ENCODE results near the gene ZNF416. TPM values are rescaled to one million over a fixed set of nuclear protein-coding genes. Genes with fewer than 3 reads are reported as not detected.

The ZNF416 gene
- total RNA-seq, 1 donor from 2014 or later: 5.0 TPM

DNA sequence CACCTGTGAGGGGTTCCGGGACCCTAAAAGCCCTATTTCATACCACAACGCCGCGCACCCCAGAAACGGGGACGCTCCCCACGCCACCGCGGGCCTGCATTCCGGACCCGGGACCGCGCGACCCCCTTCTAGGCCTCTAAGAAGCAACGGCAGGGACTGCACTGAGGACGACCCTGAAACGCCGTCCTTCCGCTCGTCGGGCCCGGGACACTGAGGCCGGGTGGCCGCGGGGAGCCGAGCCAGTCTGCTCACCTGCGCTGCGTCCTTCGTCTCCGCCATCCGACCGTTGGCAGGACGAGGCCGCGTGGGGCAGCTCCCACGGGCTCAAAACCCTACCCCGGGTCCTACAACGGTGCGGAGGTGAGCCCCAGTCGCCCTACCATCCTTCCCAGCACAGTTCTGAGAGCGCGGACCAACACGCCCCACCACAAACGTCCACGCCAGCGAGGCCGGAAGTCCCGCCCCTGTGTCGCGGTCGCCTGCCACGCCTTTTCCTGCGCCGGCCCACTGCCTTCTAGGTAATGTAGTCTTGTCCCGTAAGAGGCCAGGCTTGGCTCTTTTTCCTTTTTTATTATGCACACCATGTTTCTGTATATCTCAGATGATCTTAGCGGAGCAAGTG lies 19.2 kb downstream of the ZNF416 start, which contains the start of gene ZNF550:
ZNF550 (minus strand) TSS at position 460 of the 622 bp plus-strand sequence; CDS start at position 279, 181 bp downstream.
- intact Hi-C loops (cut with micrococcal nuclease): loop anchor here (1.0 to 5.0 kb wide), 5 partner anchors 19 to 1167 kb away; partner anchors contain the start of genes ZNF17, ZNF416, ZNF419 and ZNF549

DNA sequence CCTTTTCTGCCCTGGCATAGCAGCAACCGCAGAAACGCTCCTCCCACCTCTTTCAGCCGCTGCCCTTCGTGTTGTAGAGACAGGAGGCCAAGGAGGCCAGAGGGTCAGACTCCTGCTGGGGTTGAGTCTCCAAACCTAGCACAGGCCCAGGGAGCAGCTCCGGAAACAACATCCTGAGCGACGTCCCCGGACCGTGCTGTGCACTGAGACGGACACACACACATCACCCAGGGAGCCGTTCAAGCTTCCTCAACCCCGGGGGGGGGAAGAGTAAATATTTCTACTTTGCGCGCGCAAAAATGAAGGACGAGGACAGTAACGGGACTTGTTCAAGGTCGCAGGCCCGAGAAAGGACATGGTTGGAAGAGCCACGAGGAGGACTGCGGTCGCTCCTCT lies 19.7 kb downstream of the ZNF416 start:
- intact Hi-C loops (cut with micrococcal nuclease): loop anchor here (1.0 to 5.0 kb wide), 5 partner anchors 19 to 1167 kb away; partner anchors contain the start of genes ZNF17, ZNF416, ZNF419 and ZNF549

DNA sequence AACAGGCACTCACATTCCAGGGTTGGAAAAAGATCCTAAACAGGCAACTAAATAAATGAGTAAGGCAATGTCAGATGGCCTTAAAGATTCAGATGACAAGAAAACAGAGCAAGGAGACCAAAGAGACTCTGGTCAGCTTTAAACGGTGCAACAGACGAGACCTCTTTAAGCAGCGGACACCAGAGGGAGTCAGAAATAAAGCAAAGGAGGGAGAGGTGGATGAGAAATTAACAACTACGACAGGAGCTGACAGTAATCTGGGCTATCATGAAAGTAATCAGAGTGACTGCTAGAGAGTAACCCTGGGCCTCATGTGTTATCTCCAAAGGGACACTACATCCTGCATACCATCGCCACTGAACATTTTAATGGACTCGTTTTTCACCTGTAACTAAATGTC lies 20.2 kb downstream of the ZNF416 start:
- intact Hi-C loops (cut with micrococcal nuclease): loop anchor here (2.0 to 5.0 kb wide), 2 partner anchors 72 to 1166 kb away; partner anchors contain the start of genes ZNF419 and ZNF582

DNA sequence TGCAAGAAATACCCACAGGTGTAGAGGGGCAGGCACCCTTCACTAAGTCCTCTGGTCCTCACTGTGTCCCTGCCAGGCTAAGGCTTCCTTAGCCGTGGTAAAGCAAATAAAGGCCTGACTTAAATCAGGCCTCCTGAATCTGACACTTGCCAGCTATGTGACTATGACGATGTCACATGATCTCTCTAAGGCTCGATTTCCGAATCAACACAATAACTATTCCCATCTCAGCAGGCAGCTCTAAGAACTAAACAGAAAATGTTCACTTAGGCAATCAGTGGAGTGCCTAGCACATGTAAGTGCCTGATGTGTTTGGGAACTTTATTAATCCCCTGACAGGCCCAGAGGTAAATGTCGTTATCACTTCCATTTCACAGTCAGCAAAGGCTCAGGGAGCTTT lies 21.1 kb downstream of the ZNF416 start:
- intact Hi-C loops (cut with micrococcal nuclease): loop anchor here (2.0 to 5.0 kb wide), 2 partner anchors 71 to 1165 kb away; partner anchors contain the start of genes ZNF419 and ZNF582

DNA sequence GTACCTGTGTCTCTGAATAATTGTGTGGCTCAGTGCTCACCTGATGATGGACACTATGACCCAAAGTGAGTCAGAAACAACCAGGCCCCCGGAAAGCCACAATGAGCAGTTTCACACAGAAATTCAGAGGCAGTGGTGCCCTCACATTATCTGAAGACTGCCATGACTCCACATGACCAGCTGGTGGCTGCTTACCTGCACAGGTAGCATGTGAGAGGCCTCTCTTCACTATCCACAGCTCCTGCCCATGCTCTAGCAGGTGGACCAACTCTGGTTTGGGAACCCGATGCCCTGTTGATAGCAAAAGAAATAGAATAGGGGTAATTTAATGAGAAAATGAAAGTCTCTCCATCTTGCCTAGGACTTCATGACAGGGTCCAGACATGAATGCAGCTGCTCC lies 26.3 kb downstream of the ZNF416 start:
- intact Hi-C loops (cut with micrococcal nuclease): no loop called here

DNA sequence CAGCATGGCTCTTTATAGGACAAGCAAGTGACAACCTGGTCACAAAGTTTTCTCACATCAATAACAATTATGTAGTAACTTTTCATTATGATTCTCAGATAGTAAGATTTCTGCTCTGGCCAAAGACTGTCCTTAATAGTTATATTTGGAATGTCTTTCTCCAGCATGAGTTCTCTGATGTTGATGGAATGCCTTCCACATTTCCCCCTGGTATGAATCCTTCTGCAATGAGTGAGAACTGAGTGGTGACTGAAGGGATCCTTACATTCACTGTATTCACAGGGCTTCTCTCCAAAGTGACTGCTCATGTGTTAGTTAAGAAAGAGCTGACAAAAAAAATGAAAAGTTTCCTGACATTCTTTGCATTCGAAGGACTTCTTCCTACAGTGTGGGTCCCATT lies 32.2 kb downstream of the ZNF416 start:
- intact Hi-C loops (cut with micrococcal nuclease): no loop called here

DNA sequence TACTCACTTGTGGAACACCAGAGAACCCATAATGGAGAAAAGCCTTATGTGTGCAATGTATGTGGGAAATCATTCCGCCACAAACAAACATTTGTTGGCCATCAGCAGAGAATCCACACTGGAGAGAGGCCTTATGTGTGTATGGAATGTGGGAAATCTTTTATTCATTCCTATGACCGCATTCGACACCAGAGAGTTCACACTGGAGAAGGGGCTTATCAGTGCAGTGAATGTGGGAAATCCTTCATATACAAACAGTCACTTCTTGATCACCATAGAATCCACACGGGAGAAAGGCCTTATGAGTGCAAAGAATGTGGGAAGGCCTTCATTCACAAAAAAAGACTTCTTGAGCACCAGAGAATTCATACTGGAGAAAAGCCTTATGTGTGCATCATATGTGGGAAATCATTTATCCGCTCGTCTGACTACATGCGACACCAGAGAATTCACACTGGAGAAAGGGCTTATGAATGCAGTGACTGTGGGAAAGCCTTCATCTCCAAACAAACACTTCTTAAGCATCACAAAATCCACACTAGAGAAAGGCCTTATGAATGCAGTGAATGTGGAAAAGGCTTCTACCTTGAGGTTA lies 40.7 kb downstream of the ZNF416 start:
- intact Hi-C loops (cut with micrococcal nuclease): no loop called here

DNA sequence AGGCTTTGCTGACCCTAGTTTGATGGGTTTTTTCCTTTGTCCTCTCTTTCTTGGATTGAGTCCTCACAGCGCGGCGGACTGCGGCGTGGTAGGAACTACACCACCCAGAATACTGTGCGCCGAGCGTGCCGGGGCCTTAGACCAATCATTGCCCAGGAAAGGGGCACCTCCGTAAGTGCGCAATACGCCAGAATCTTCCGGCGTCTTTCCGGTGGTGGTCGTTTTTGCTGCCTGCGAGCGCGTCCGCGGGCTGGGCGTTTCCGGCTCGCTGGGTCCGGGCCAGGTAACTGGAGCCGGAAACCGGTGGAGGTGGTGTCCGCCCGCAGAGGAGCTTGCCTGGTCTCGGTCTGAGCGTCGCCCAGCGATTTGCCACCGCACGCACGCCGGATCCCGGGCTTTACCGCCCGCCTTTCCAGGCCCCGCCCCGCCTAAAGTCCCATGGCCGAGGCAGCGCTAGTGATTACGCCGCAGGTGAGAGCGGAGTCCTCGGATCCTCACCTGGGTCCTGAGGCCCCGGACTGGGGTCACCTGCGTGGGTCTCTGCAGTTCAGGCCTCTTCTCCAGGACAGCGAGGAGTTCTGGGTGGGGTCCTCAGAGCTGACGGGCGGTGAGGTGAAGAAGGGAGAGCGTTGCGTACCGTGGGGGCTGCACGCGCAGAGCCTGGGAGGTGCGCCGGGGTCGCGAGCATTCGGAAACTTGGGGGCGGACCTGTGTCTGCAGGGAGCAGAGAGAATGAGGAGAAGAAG lies 51.4 kb downstream of the ZNF416 start, which contains the start of gene ZNF549:
ZNF549 (plus strand) TSS at position 221 of the 746 bp plus-strand sequence; CDS start at position 439, 218 bp downstream.
- intact Hi-C loops (cut with micrococcal nuclease): loop anchor here (1.0 to 10.0 kb wide), 5 partner anchors 28 to 116 kb away; partner anchors contain the start of genes ZNF17, ZNF419, ZNF550 and ZNF749

Other genes with a start within 250 kb of the ZNF416 start
- 6.6 and 6.9 TPM in 2 replicates for gene ZNF304, start 227.6 kb downstream of the ZNF416 start, total RNA-seq
- 3.8 and 6.6 TPM in 2 replicates for gene TRAPPC2B, start 215.4 kb downstream of the ZNF416 start, total RNA-seq
- 2.2 and 2.8 TPM in 2 replicates for gene ZNF547, start 215.4 kb downstream of the ZNF416 start, total RNA-seq
- gene ZNF548, start 189.1 kb downstream of the ZNF416 start, total RNA-seq: 17.1 and 19.9 TPM in 2 replicates
- gene ZNF17, start 167.8 kb downstream of the ZNF416 start, total RNA-seq: 11.3 and 12.1 TPM in 2 replicates
- 14.0 and 15.2 TPM in 2 replicates for gene ZNF749, start 143.6 kb downstream of the ZNF416 start, total RNA-seq
- 0.07 and 0.18 TPM in 2 replicates for gene VN1R1, start 121.8 kb downstream of the ZNF416 start, total RNA-seq
- 2.9 and 3.2 TPM in 2 replicates for gene ZNF772, start 101.3 kb downstream of the ZNF416 start, total RNA-seq
- gene ZNF419, start 91.2 kb downstream of the ZNF416 start, total RNA-seq: 5.9 and 6.7 TPM in 2 replicates
- 6.7 and 8.2 TPM in 2 replicates for gene ZNF773, start 79.0 kb downstream of the ZNF416 start, total RNA-seq
- gene ZNF549, start 51.6 kb downstream of the ZNF416 start, total RNA-seq: 6.8 and 7.7 TPM in 2 replicates
- gene ZNF550, start 19.0 kb downstream of the ZNF416 start, total RNA-seq: 9.0 and 10.0 TPM in 2 replicates
- 4.1 and 4.4 TPM in 2 replicates for gene ZIK1, start 5.2 kb upstream of the ZNF416 start, total RNA-seq
- gene ZNF530, start 21.0 kb upstream of the ZNF416 start, total RNA-seq: 7.6 and 7.7 TPM in 2 replicates
- 11.9 and 13.6 TPM in 2 replicates for gene ZNF134, start 35.3 kb upstream of the ZNF416 start, total RNA-seq
- gene ZNF211, start 54.3 kb upstream of the ZNF416 start, total RNA-seq: 13.6 and 14.3 TPM in 2 replicates
- gene ZSCAN4, start 90.0 kb upstream of the ZNF416 start, total RNA-seq: not detected in 2 replicates
- gene ZNF551, start 103.1 kb upstream of the ZNF416 start, total RNA-seq: 10.2 and 12.2 TPM in 2 replicates
- 4.3 and 5.1 TPM in 2 replicates for gene ZNF154, start 130.3 kb upstream of the ZNF416 start, total RNA-seq
- gene ZNF671, start 148.7 kb upstream of the ZNF416 start, total RNA-seq: 9.8 and 11.5 TPM in 2 replicates
- gene ZNF776, start 167.9 kb upstream of the ZNF416 start, total RNA-seq: 9.0 and 13.1 TPM in 2 replicates
- 16.8 and 17.2 TPM in 2 replicates for gene ZNF586, start 190.8 kb upstream of the ZNF416 start, total RNA-seq
- 9.2 and 9.6 TPM in 2 replicates for gene ZNF552, start 236.0 kb upstream of the ZNF416 start, total RNA-seq